A673 (cell line): Measurements from ENCODE around the gene YBX1. TPM values are rescaled to one million over a fixed set of nuclear protein-coding genes. Genes with fewer than 3 reads are reported as not detected.

Source experiments
- BruUV-seq: library from RNA; stranded (reverse); fragments of 400-500 nt; replicated peaks from 2 replicates; lab custom pipeline; 2021; lab: Mats Ljungman, UMichigan
- CTCF ChIA-PET: fragments of 300-600 bp; sonication (Branson Sonifier 250); formaldehyde crosslinking; loops from one replicate; lab custom pipeline; 2022; ENCODE audit warnings: antibody characterized with exemption; lab: Charles Lee
- POLR2A ChIA-PET: fragments of 300-600 bp; sonication (Branson Sonifier 250); formaldehyde crosslinking; loops from one replicate; lab custom pipeline; 2022; ENCODE audit warnings: antibody characterized with exemption; ENCODE audit not compliant: low non-redundant PET; lab: Charles Lee
- DNase-seq: peaks from one replicate; pipeline ENCODE4 v3.0.0-alpha.2; 2015; ENCODE audit warnings: low spot score
- H3K27ac ChIP-seq: fragments of 200-600 bp; sonication (generic); 2 replicates; pipeline ENCODE4 v1.5.1; 2016; ENCODE audit warnings: mixed run types, low read depth, mild to moderate bottlenecking, mixed read lengths, antibody characterized with exemption, low read length; ENCODE audit not compliant: poor library complexity, severe bottlenecking
- H3K27me3 ChIP-seq: fragments of 200-600 bp; sonication (generic); replicated peaks from 2 replicates; pipeline ENCODE4 v1.6.1; 2017; ENCODE audit warnings: mixed run types, low read depth, mild to moderate bottlenecking, mixed read lengths, antibody characterized with exemption, low read length; ENCODE audit not compliant: insufficient read depth, poor library complexity
- H3K36me3 ChIP-seq: fragments of 200-600 bp; sonication (generic); 2 replicates; pipeline ENCODE4 v1.6.1; 2016; ENCODE audit warnings: mixed run types, mild to moderate bottlenecking, mixed read lengths, antibody characterized with exemption, low read length; ENCODE audit not compliant: insufficient read depth, poor library complexity, severe bottlenecking
- H3K4me1 ChIP-seq: fragments of 200-600 bp; sonication (generic); 2 replicates; pipeline ENCODE4 v1.6.1; 2017; ENCODE audit warnings: mixed run types, mild to moderate bottlenecking, mixed read lengths, antibody characterized with exemption, low read length; ENCODE audit not compliant: insufficient read depth, poor library complexity, severe bottlenecking
- H3K4me3 ChIP-seq: fragments of 200-600 bp; sonication (generic); 2 replicates; pipeline ENCODE4 v1.5.1; 2016; ENCODE audit warnings: low read depth, mixed run types, mild to moderate bottlenecking, mixed read lengths, low read length; ENCODE audit not compliant: poor library complexity, severe bottlenecking
- H3K9me3 ChIP-seq: fragments of 200-600 bp; sonication (generic); 2 replicates; pipeline ENCODE4 v1.6.1; 2016; ENCODE audit warnings: mixed run types, low read depth, mild to moderate bottlenecking, mixed read lengths, antibody characterized with exemption, low read length; ENCODE audit not compliant: poor library complexity, severe bottlenecking
- CTCF ChIP-seq: fragments of 300-800, 200-600 bp; sonication (generic); conservative IDR thresholded peaks from 2 replicates; pipeline ENCODE4 v1.5.1; 2017; ENCODE audit warnings: low read depth, mild to moderate bottlenecking, antibody characterized with exemption, low read length, moderate library complexity, mixed read lengths
- EZH2 ChIP-seq: fragments of 200-600 bp; sonication (generic); IDR thresholded peaks from 2 replicates; pipeline ENCODE4 v1.6.1; 2017; ENCODE audit warnings: borderline replicate concordance, low read depth, mild to moderate bottlenecking, mixed read lengths, antibody characterized with exemption, low read length; ENCODE audit not compliant: poor library complexity, severe bottlenecking
- intact Hi-C: fragments of 100-400 bp; cut with micrococcal nuclease; formaldehyde crosslinking; loops from one replicate; pipeline ENCODE4 v1.10.0; 2022; ENCODE audit not compliant: unreplicated experiment
- total RNA-seq: library from RNA; stranded (reverse); gene quantifications from 2 replicates; pipeline ENCODE4 v1.2.3, GENCODE V29; 2021

YBX1 gene
- total RNA-seq, 1 experiment from 2014 or later: 1,576 TPM

DNA sequence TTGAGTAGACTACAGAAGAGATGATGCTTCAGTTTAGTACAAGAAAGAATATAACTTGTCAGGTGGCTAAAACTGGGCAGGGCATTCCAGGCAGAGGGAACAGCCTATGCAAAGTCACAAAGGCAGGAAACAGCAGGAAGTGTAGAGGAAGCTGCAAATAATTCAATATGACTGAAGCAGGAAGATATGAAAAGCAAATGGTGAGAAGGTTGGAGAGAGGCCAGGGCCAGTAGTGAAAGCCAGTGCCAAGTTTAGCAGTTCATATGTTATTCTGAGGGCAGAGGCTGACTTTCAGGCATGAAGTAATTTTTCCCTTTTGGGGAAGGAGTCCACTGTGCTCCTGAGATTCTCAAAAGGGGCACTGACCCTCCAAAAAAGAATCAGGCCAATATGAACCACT lies 8.0 kb upstream of the YBX1 start:
- H3K4me1 ChIP-seq: no peaks in the 10 kb centered on the region
- ChIA-PET POLR2A (no interaction called here), CTCF (interaction anchor here (1.1 kb wide), 1 partner anchor 1100 kb away, joined by 3 read pairs; no protein-coding TSS in a partner anchor)
- H3K4me3 ChIP-seq: no peak overlapping the region
- BruUV-seq: no TSS peak
- H3K27me3 ChIP-seq: no peaks in the 10 kb centered on the region
- TF ChIP-seq CTCF (no peak), EZH2 (no peak)
- H3K9me3 ChIP-seq: no peaks in the 10 kb centered on the region
- no peak for DNase-seq
- intact Hi-C loops: no loop called here
- H3K27ac ChIP-seq: no peak overlapping the region
- peaks cover 36% of the 10 kb centered on the region for H3K36me3 ChIP-seq

- BruUV-seq: no TSS peak
- CTCF ChIA-PET: interaction anchor here (1.1 kb wide), 1 partner anchor 1100 kb away, joined by 3 read pairs; no protein-coding TSS in a partner anchor
These were observed 7.5 kb upstream of the YBX1 start for GRCh38 chr1:42674682-42675081.

GRCh38 chr1:42675467-42675866 lies 6.8 kb upstream of the YBX1 start:
- TF ChIP-seq CTCF (no peak), EZH2 (no peak)
- Histone ChIP-seq H3K4me1 (peaks cover 2% of the 10 kb centered on the region), H3K27me3 (no peaks in the 10 kb centered on the region), H3K36me3 (peaks cover 23% of the 10 kb centered on the region), H3K4me3 (no peak overlapping the region), H3K27ac (no peak overlapping the region), H3K9me3 (no peaks in the 10 kb centered on the region)
- CTCF ChIA-PET: no interaction called here
- DNase-seq: no peak
- intact Hi-C loops: no loop called here
- BruUV-seq: no TSS peak
- POLR2A ChIA-PET: no interaction called here

More at GRCh38 chr1:42674682-42675081, 7.5 kb upstream of the YBX1 start:
- Histone ChIP-seq H3K27me3 (no peaks in the 10 kb centered on the region), H3K4me1 (no peaks in the 10 kb centered on the region), H3K4me3 (no peak overlapping the region), H3K27ac (no peak overlapping the region), H3K36me3 (peaks cover 31% of the 10 kb centered on the region), H3K9me3 (no peaks in the 10 kb centered on the region)
- POLR2A ChIA-PET: no interaction called here
- intact Hi-C loops: no loop called here
- DNase-seq: no peak
- TF ChIP-seq CTCF: no peak
- no peak for TF ChIP-seq EZH2
